Psoas muscle (tissue), 8 donors: ENCODE measurements around the gene MRPL22. TPM values are rescaled to one million over a fixed set of nuclear protein-coding genes. Genes with fewer than 3 reads are reported as not detected.
"Not testable (repeated sequence)": the region's sequence is repeated elsewhere in the genome, so short reads cannot be mapped to it uniquely, and the experiment has no call there.

ENCODE experiments used
- ATAC-seq, 4 donors: fragments of 200-7000 bp; cut with Tn5 transposase; one replicate each; pipeline ENCODE4 v1.9.1; 2020; ENCODE audit warnings: moderate library complexity in 3 of 4, mild to moderate bottlenecking in 2 of 4
- DNase-seq, 2 donors: peaks; one replicate each; pipeline ENCODE4 v3.0.0-alpha.2; 2020
- H3K27ac ChIP-seq: fragments of 200-600 bp; one replicate; pipeline ENCODE4 v1.8.0; 2022
- H3K27me3 ChIP-seq, 3 donors: fragments of 200-600 bp in 1 of 3; one replicate each; pipeline versions ENCODE4 v1.6.1 to v1.8.0; 2013 to 2022; ENCODE audit warnings: low read length in 2 of 3, mild to moderate bottlenecking in 2 of 3, moderate library complexity in 1 of 3; ENCODE audit not compliant: insufficient read depth in 3 of 3
- H3K36me3 ChIP-seq, 2 donors: fragments of 200-600 bp in 1 of 2; one replicate each; pipeline versions ENCODE4 v1.6.1 to v1.8.0; 2013 to 2022; ENCODE audit warnings: low read depth in 1 of 2, mild to moderate bottlenecking in 1 of 2, moderate library complexity in 1 of 2; ENCODE audit not compliant: insufficient read depth in 1 of 2
- H3K4me1 ChIP-seq: fragments of 200-600 bp; one replicate; pipeline ENCODE4 v1.8.0; 2022
- H3K4me3 ChIP-seq: fragments of 200-600 bp; one replicate; pipeline ENCODE4 v1.8.0; 2022; ENCODE audit warnings: mild to moderate bottlenecking
- H3K9me3 ChIP-seq: fragments of 200-600 bp; one replicate; pipeline ENCODE4 v1.8.0; 2022
- WGBS, 3 donors: extraction: QIAGEN DNeasy Blood & Tissue Kit; methylation state at CpG; one replicate each; pipeline versions ENCODE4 v1.1.6 to v1.1.7; 2013; 5-methylcytosine and 5-hydroxymethylcytosine counted together
- intact Hi-C, 2 donors: fragments of 100-400 bp; cut with DNase I; formaldehyde crosslinking; loops; one replicate each; pipeline versions ENCODE4 v1.11.0 to v1.14.2; 2022
- polyA plus RNA-seq, 3 donors: library from polyadenylated mRNA; stranded (reverse); fragments of 200-250 nt; gene quantifications; one replicate each; pipeline ENCODE4 v1.2.3, GENCODE V29; 2013
- total RNA-seq, 4 donors: library from RNA; stranded (reverse); fragmentation: NEBNext Ultra II Directional in 2 of 4; extraction: Animal tissue kit (Norgen Biotek cat#: 25700) in 2 of 4; gene quantifications; one replicate each; pipeline versions ENCODE4 v1.2.1 to v1.2.4, GENCODE V29; 2021 to 2023
- TF ChIP-seq, protein P1 (sequence below): fragments of 200-600 bp; IDR thresholded peaks from one replicate; pipeline ENCODE4 v1.8.0; 2022; ENCODE audit warnings: antibody characterized with exemption
- donor health status: healthy with polysubstance abuse.
- donor health status: DM: no; HTN: no; CAD: no; lungs with moderate emphysema.
- donor health status: Bipolar disorder and iron deficiency.
- donor health status: healthy.
- donor health status: DM: yes; HTN: yes; CAD: no.
- donor health status: DM: no; HTN: no; CAD: no.
- donor health status: DM: no; HTN: no; CAD: no.
- donor health status: DM: yes; HTN: yes; CAD: no.

MRPL22 gene
- total and polyA plus RNA-seq, 7 donors, result 28.4 to 83.6 (median 46.7) TPM

GRCh38 chr5:154993461-154993860, 52.6 kb downstream of the MRPL22 start:
- WGBS, 3 donors, result 40 to 54% (median 52%) methylated on average over 2 of the region's 2 CpGs
- TF ChIP-seq, protein P1, sequence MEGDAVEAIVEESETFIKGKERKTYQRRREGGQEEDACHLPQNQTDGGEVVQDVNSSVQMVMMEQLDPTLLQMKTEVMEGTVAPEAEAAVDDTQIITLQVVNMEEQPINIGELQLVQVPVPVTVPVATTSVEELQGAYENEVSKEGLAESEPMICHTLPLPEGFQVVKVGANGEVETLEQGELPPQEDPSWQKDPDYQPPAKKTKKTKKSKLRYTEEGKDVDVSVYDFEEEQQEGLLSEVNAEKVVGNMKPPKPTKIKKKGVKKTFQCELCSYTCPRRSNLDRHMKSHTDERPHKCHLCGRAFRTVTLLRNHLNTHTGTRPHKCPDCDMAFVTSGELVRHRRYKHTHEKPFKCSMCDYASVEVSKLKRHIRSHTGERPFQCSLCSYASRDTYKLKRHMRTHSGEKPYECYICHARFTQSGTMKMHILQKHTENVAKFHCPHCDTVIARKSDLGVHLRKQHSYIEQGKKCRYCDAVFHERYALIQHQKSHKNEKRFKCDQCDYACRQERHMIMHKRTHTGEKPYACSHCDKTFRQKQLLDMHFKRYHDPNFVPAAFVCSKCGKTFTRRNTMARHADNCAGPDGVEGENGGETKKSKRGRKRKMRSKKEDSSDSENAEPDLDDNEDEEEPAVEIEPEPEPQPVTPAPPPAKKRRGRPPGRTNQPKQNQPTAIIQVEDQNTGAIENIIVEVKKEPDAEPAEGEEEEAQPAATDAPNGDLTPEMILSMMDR, result no peak
- DNase-seq (no peak), ATAC-seq (no peak)
- Histone ChIP-seq H3K27me3 (no peaks in the 10 kb centered on the region), H3K4me3 (no peak overlapping the region), H3K36me3 (no peaks in the 10 kb centered on the region), H3K4me1 (no peaks in the 10 kb centered on the region), H3K9me3 (no peaks in the 10 kb centered on the region), H3K27ac (no peak overlapping the region)
- intact Hi-C loops, result no loop called here

GRCh38 chr5:154995679-154996078, 54.8 kb downstream of the MRPL22 start:
- Histone ChIP-seq H3K27ac (no peak overlapping the region), H3K9me3 (no peaks in the 10 kb centered on the region), H3K4me3 (no peak overlapping the region), H3K4me1 (no peaks in the 10 kb centered on the region), H3K36me3 (no peaks in the 10 kb centered on the region), H3K27me3 (no peaks in the 10 kb centered on the region)
- TF ChIP-seq, protein P1, result no peak
- 51 to 59% (median 57%) methylated on average over 4 of the region's 4 CpGs for WGBS, 3 donors
- intact Hi-C loops, result no loop called here
- ATAC-seq (no peak), DNase-seq (no peak)

DNA sequence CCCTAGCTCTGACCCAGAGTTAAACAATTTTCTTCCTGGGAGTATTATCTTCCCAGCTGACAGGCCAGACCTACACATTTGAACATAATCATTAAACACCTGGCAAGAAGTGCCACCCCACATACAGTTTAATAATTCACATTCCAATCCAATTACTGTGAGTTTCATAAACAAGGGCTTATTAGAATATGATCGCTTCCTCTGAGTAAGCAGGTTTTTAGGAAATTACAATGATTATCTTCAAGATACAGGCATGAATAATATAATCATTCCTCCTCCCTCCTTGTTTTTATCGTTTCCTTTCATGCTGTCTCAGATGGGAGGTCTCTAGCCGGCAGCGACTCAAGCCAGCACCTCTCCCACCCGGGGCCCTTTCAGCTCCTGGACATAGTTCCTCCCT, 56.9 kb downstream of the MRPL22 start:
- intact Hi-C loops, result no loop called here
- H3K27me3 ChIP-seq, result no peaks in the 10 kb centered on the region
- H3K36me3 ChIP-seq, result no peaks in the 10 kb centered on the region
- H3K9me3 ChIP-seq, result no peaks in the 10 kb centered on the region
- ATAC-seq (no peak), DNase-seq (no peak)
- no peak overlapping the region for H3K4me3 ChIP-seq
- H3K27ac ChIP-seq, result no peak overlapping the region
- TF ChIP-seq, protein P1, result no peak
- no peaks in the 10 kb centered on the region for H3K4me1 ChIP-seq
- WGBS, 3 donors, result 58 to 79% (median 72%) methylated on average over 5 of the region's 5 CpGs

GRCh38 chr5:154999865-155000264, 59.0 kb downstream of the MRPL22 start:
- Histone ChIP-seq H3K36me3 (no peaks in the 10 kb centered on the region), H3K27ac (no peak overlapping the region), H3K27me3 (no peaks in the 10 kb centered on the region), H3K4me3 (no peak overlapping the region), H3K4me1 (no peaks in the 10 kb centered on the region), H3K9me3 (no peaks in the 10 kb centered on the region)
- WGBS, 3 donors, result 80 to 82% (median 82%) methylated on average over 5 of the region's 5 CpGs
- ATAC-seq (no peak), DNase-seq (no peak)
- intact Hi-C loops, result loop anchor here in 1 of 2 donors (10.0 kb wide), 1 partner anchor 55 kb away; the partner anchor contains the start of gene MRPL22
- TF ChIP-seq, protein P1, result no peak

GRCh38 chr5:155001523-155001922, 60.6 kb downstream of the MRPL22 start:
- Histone ChIP-seq H3K9me3 (no peaks in the 10 kb centered on the region), H3K27me3 (no peaks in the 10 kb centered on the region), H3K4me3 (no peak overlapping the region), H3K36me3 (no peaks in the 10 kb centered on the region), H3K27ac (no peak overlapping the region), H3K4me1 (no peaks in the 10 kb centered on the region)
- no peak for ATAC-seq
- TF ChIP-seq, protein P1, result no peak
- intact Hi-C loops, result loop anchor here in 1 of 2 donors (10.0 kb wide), 1 partner anchor 57 kb away; the partner anchor contains the start of gene MRPL22
- DNase-seq, result no peak
- 73 to 93% (median 82%) methylated on average over 4 of the region's 4 CpGs for WGBS, 3 donors

- ATAC-seq, H3K27ac ChIP-seq, H3K27me3 ChIP-seq, DNase-seq, H3K9me3 ChIP-seq, H3K36me3 ChIP-seq, H3K4me1 ChIP-seq, H3K4me3 ChIP-seq: not testable (repeated sequence)
- 78 to 85% (median 80%) methylated on average over 4 of the region's 4 CpGs for WGBS, 3 donors
- intact Hi-C loops, result loop anchor here in 1 of 2 donors (10.0 kb wide), 1 partner anchor 58 kb away; the partner anchor contains the start of gene MRPL22
These were observed 61.8 kb downstream of the MRPL22 start for GRCh38 chr5:155002722-155003121.
